ENCODE results near the gene ZNF511.

Gene ZNF511

GRCh38 chr10:133270204-133270603 lies 38.5 kb upstream of the ZNF511 start:
- no peak for TF ChIP-seq YY1 (IDR thresholded peaks at IDR 0.05; ENCODE audit: low read depth)
- TF ChIP-seq EP300 (IDR thresholded peaks at IDR 0.05; ENCODE audit: borderline replicate concordance), result no peak
- no peak for TF ChIP-seq CREB1 (IDR thresholded peaks at IDR 0.05; ENCODE audit: low read depth)
- no peak for TF ChIP-seq EGR1 (IDR thresholded peaks at IDR 0.05)
- no peak for TF ChIP-seq MAX (IDR thresholded peaks at IDR 0.05)

- TF ChIP-seq FOXM1 (IDR thresholded peaks at IDR 0.05; ENCODE audit: borderline replicate concordance, low read depth) (no peak), TAF1 (IDR thresholded peaks at IDR 0.05; ENCODE audit: low read depth) (no peak), REST (IDR thresholded peaks at IDR 0.05; ENCODE audit: low read depth) (no peak), TCF12 (IDR thresholded peaks at IDR 0.05; ENCODE audit: low read depth) (no peak), ZBTB7A (IDR thresholded peaks at IDR 0.05; ENCODE audit: low read depth) (no peak), EP300 (IDR thresholded peaks at IDR 0.05; ENCODE audit: borderline replicate concordance) (no peak), USF1 (IDR thresholded peaks at IDR 0.05) (no peak), NFIC (IDR thresholded peaks at IDR 0.05) (no peak), CEBPB (IDR thresholded peaks at IDR 0.05) (no peak), EGR1 (IDR thresholded peaks at IDR 0.05) (no peak)
Measured at GRCh38 chr10:133270773-133271297, 37.9 kb upstream of the ZNF511 start.

GRCh38 chr10:133271521-133272300 lies 37.0 kb upstream of the ZNF511 start:
- TF ChIP-seq MAX (IDR thresholded peaks at IDR 0.05) (no peak), TAF1 (IDR thresholded peaks at IDR 0.05; ENCODE audit: low read depth) (no peak), USF1 (IDR thresholded peaks at IDR 0.05) (no peak), NFIC (IDR thresholded peaks at IDR 0.05) (no peak), RAD21 (IDR thresholded peaks at IDR 0.05; ENCODE audit: low read depth) (no peak), EP300 (IDR thresholded peaks at IDR 0.05; ENCODE audit: borderline replicate concordance) (no peak), CEBPB (IDR thresholded peaks at IDR 0.05) (no peak), ZBTB7A (IDR thresholded peaks at IDR 0.05; ENCODE audit: low read depth) (no peak), TCF12 (IDR thresholded peaks at IDR 0.05; ENCODE audit: low read depth) (no peak), YY1 (IDR thresholded peaks at IDR 0.05; ENCODE audit: low read depth) (no peak), FOXM1 (IDR thresholded peaks at IDR 0.05; ENCODE audit: borderline replicate concordance, low read depth) (no peak)

GRCh38 chr10:133272301-133272963 lies 36.3 kb upstream of the ZNF511 start:
- TF ChIP-seq REST (IDR thresholded peaks at IDR 0.05; ENCODE audit: low read depth) (no peak), CEBPB (IDR thresholded peaks at IDR 0.05) (no peak), EP300 (IDR thresholded peaks at IDR 0.05; ENCODE audit: borderline replicate concordance) (no peak), TCF12 (IDR thresholded peaks at IDR 0.05; ENCODE audit: low read depth) (no peak), EGR1 (IDR thresholded peaks at IDR 0.05) (no peak), YY1 (IDR thresholded peaks at IDR 0.05; ENCODE audit: low read depth) (no peak), FOXM1 (IDR thresholded peaks at IDR 0.05; ENCODE audit: borderline replicate concordance, low read depth) (no peak), MAX (IDR thresholded peaks at IDR 0.05) (no peak), USF1 (IDR thresholded peaks at IDR 0.05) (no peak), TEAD4 (IDR thresholded peaks at IDR 0.05) (no peak), ZBTB7A (IDR thresholded peaks at IDR 0.05; ENCODE audit: low read depth) (no peak), NFIC (IDR thresholded peaks at IDR 0.05) (no peak), TAF1 (IDR thresholded peaks at IDR 0.05; ENCODE audit: low read depth) (no peak), CREB1 (IDR thresholded peaks at IDR 0.05; ENCODE audit: low read depth) (no peak), RAD21 (IDR thresholded peaks at IDR 0.05; ENCODE audit: low read depth) (no peak)
